ENCODE data around the gene ZBTB7A.

GRCh38 chr19:4025317-4025716, 41.4 kb downstream of the ZBTB7A start:
- TF ChIP-seq, protein P1, sequence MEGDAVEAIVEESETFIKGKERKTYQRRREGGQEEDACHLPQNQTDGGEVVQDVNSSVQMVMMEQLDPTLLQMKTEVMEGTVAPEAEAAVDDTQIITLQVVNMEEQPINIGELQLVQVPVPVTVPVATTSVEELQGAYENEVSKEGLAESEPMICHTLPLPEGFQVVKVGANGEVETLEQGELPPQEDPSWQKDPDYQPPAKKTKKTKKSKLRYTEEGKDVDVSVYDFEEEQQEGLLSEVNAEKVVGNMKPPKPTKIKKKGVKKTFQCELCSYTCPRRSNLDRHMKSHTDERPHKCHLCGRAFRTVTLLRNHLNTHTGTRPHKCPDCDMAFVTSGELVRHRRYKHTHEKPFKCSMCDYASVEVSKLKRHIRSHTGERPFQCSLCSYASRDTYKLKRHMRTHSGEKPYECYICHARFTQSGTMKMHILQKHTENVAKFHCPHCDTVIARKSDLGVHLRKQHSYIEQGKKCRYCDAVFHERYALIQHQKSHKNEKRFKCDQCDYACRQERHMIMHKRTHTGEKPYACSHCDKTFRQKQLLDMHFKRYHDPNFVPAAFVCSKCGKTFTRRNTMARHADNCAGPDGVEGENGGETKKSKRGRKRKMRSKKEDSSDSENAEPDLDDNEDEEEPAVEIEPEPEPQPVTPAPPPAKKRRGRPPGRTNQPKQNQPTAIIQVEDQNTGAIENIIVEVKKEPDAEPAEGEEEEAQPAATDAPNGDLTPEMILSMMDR (IDR thresholded peaks at IDR 0.05): no peak
- TF ChIP-seq POLR2A (IDR thresholded peaks at IDR 0.05): no peak
